H9 (cell line): ENCODE data around the gene PPM1H. TPM values are rescaled to one million over a fixed set of nuclear protein-coding genes. Genes with fewer than 3 reads are reported as not detected.

ENCODE experiments used
- DNase-seq: peaks from one replicate; pipeline ENCODE4 v3.0.0-alpha.2; 2017
- H2AFZ ChIP-seq: one replicate; pipeline ENCODE4 v1.6.1; 2013; ENCODE audit warnings: mild to moderate bottlenecking, low read length, control low read depth, moderate library complexity
- H2AK5ac ChIP-seq: 2 replicates; pipeline ENCODE4 v1.6.1; 2013; ENCODE audit warnings: low read length, control low read depth, mixed read lengths; ENCODE audit not compliant: insufficient read length
- H2BK120ac ChIP-seq: one replicate; pipeline ENCODE4 v1.6.1; 2013; ENCODE audit warnings: low read depth, mild to moderate bottlenecking, low read length, control low read depth, inconsistent platforms; ENCODE audit not compliant: poor library complexity, severe bottlenecking
- H2BK12ac ChIP-seq: 2 replicates; pipeline ENCODE4 v1.6.1; 2013; ENCODE audit warnings: low read length, control low read depth, mixed read lengths, low read depth; ENCODE audit not compliant: insufficient read length
- H2BK15ac ChIP-seq: 2 replicates; pipeline ENCODE4 v1.6.1; 2013; ENCODE audit warnings: low read depth, low read length, control low read depth
- H2BK20ac ChIP-seq: one replicate; pipeline ENCODE4 v1.6.1; 2013; ENCODE audit warnings: low read depth, mild to moderate bottlenecking, low read length, control low read depth, inconsistent platforms; ENCODE audit not compliant: poor library complexity, severe bottlenecking
- H2BK5ac ChIP-seq: 2 replicates; pipeline ENCODE4 v1.6.1; 2013; ENCODE audit warnings: low read length, control low read depth, mixed read lengths; ENCODE audit not compliant: insufficient read length
- H3K14ac ChIP-seq: 2 replicates; pipeline ENCODE4 v1.6.1; 2013; ENCODE audit warnings: low read length, control low read depth; ENCODE audit not compliant: insufficient read depth
- H3K18ac ChIP-seq: 2 replicates; pipeline ENCODE4 v1.6.1; 2013; ENCODE audit warnings: low read depth, mild to moderate bottlenecking, mixed read lengths, low read length, control low read depth; ENCODE audit not compliant: insufficient read length
- H3K23ac ChIP-seq: 2 replicates; pipeline ENCODE4 v1.6.1; 2013; ENCODE audit warnings: low read length, control low read depth, mixed read lengths, low read depth; ENCODE audit not compliant: insufficient read length
- H3K23me2 ChIP-seq: 2 replicates; pipeline ENCODE4 v1.6.1; 2013; ENCODE audit warnings: low read depth, mild to moderate bottlenecking, mixed read lengths, low read length, control low read depth; ENCODE audit not compliant: insufficient read length, poor library complexity, severe bottlenecking
- H3K27ac ChIP-seq: 2 replicates; pipeline ENCODE4 v1.5.1; 2013; ENCODE audit warnings: low read length, control low read depth, mixed read lengths, low read depth; ENCODE audit not compliant: insufficient read length
- H3K27me3 ChIP-seq: 2 replicates; pipeline ENCODE4 v1.6.1; 2013; ENCODE audit warnings: low read length, control low read depth, inconsistent platforms; ENCODE audit not compliant: insufficient read depth
- H3K4ac ChIP-seq: 2 replicates; pipeline ENCODE4 v1.6.1; 2013; ENCODE audit warnings: low read depth, mild to moderate bottlenecking, control low read depth, inconsistent platforms, low read length, moderate library complexity
- H3K4me1 ChIP-seq: 2 replicates; pipeline ENCODE4 v1.6.1; 2013; ENCODE audit warnings: low read length, control low read depth, inconsistent platforms; ENCODE audit not compliant: insufficient read depth
- H3K4me2 ChIP-seq: 2 replicates; pipeline ENCODE4 v1.6.1; 2013; ENCODE audit warnings: low read length, control low read depth, mixed read lengths; ENCODE audit not compliant: insufficient read length, insufficient read depth
- H3K56ac ChIP-seq: 2 replicates; pipeline ENCODE4 v1.6.1; 2013; ENCODE audit warnings: low read depth, mild to moderate bottlenecking, mixed read lengths, low read length, control low read depth; ENCODE audit not compliant: insufficient read length
- H3K79me1 ChIP-seq: 2 replicates; pipeline ENCODE4 v1.6.1; 2013; ENCODE audit warnings: low read depth, mild to moderate bottlenecking, moderate library complexity, low read length, control low read depth, inconsistent platforms; ENCODE audit not compliant: insufficient read depth, poor library complexity, severe bottlenecking
- H3K79me2 ChIP-seq: 2 replicates; pipeline ENCODE4 v1.6.1; 2013; ENCODE audit warnings: low read length, control low read depth, inconsistent platforms; ENCODE audit not compliant: insufficient read depth
- H3K9ac ChIP-seq: 2 replicates; pipeline ENCODE4 v1.6.1; 2013; ENCODE audit warnings: low read length, control low read depth, mixed read lengths; ENCODE audit not compliant: insufficient read length; ENCODE audit errors: extremely low read depth
- H3K9me3 ChIP-seq: one replicate; pipeline ENCODE4 v1.6.1; 2013; ENCODE audit warnings: low read depth, low read length, inconsistent platforms; ENCODE audit not compliant: control insufficient read depth
- H3T11ph ChIP-seq: one replicate; pipeline ENCODE4 v1.6.1; 2013; ENCODE audit warnings: mild to moderate bottlenecking, low read length, control low read depth, inconsistent platforms
- H4K20me1 ChIP-seq: one replicate; pipeline ENCODE4 v1.6.1; 2013; ENCODE audit not compliant: control insufficient read depth, insufficient read length, insufficient read depth
- H4K5ac ChIP-seq: 2 replicates; pipeline ENCODE4 v1.6.1; 2013; ENCODE audit warnings: low read depth, mild to moderate bottlenecking, mixed read lengths, low read length, control low read depth; ENCODE audit not compliant: insufficient read length
- H4K8ac ChIP-seq: replicated peaks from 2 replicates; pipeline ENCODE4 v1.6.1; 2013; ENCODE audit warnings: low read length, control low read depth, mixed read lengths, low read depth; ENCODE audit not compliant: insufficient read length
- H4K91ac ChIP-seq: 2 replicates; pipeline ENCODE4 v1.6.1; 2013; ENCODE audit warnings: low read depth, mild to moderate bottlenecking, moderate library complexity, mixed read lengths, low read length, control low read depth; ENCODE audit not compliant: insufficient read length
- H3K27ac Mint-ChIP-seq, 3 experiments: 2 replicates in 2 of 3; 3 replicates in 1 of 3; pipeline ENCODE4 v1.8.0; 2020 to 2021; ENCODE audit warnings: mixed read lengths in 3 of 3, mild to moderate bottlenecking in 1 of 3, moderate library complexity in 1 of 3
- H3K27me3 Mint-ChIP-seq: 2 replicates; pipeline ENCODE4 v1.8.0; 2021; ENCODE audit warnings: low read depth, mild to moderate bottlenecking, moderate library complexity, mixed read lengths
- H3K36me3 Mint-ChIP-seq, 3 experiments: 2 replicates in 2 of 3; 3 replicates in 1 of 3; pipeline ENCODE4 v1.8.0; 2020 to 2021; ENCODE audit warnings: low read depth in 3 of 3, mixed read lengths in 3 of 3; ENCODE audit not compliant: insufficient read depth in 1 of 3
- H3K4me1 Mint-ChIP-seq, 2 experiments: 2 replicates each; pipeline ENCODE4 v1.8.0; 2020; ENCODE audit warnings: mixed read lengths in 2 of 2
- H3K4me3 Mint-ChIP-seq, 2 experiments: 2 replicates in 1 of 2; 3 replicates in 1 of 2; pipeline ENCODE4 v1.8.0; 2020 to 2021; ENCODE audit warnings: mild to moderate bottlenecking in 2 of 2, mixed read lengths in 2 of 2, moderate library complexity in 1 of 2
- H3K9me3 Mint-ChIP-seq, 2 experiments: 2 replicates in 1 of 2; 3 replicates in 1 of 2; pipeline ENCODE4 v1.8.0; 2020; ENCODE audit warnings: mild to moderate bottlenecking in 2 of 2, mixed read lengths in 2 of 2, moderate library complexity in 1 of 2
- CTCF ChIP-seq: fragments of 200-600 bp; sonication (generic); conservative IDR thresholded peaks from 3 replicates; pipeline ENCODE4 v1.8.0; 2021; ENCODE audit warnings: antibody characterized with exemption, mild to moderate bottlenecking
- WGBS: extraction: QIAGEN DNeasy Blood & Tissue Kit; methylation state at CpG from one replicate; pipeline ENCODE4 v1.1.7; 2013; ENCODE audit warnings: missing lambda C conversion rate, low lambda C conversion rate, mixed read lengths; ENCODE audit not compliant: insufficient read length; ENCODE audit errors: extremely low coverage; 5-methylcytosine and 5-hydroxymethylcytosine counted together
- total RNA-seq: library from RNA; stranded (reverse); gene quantifications from 2 replicates; pipeline ENCODE4 v1.2.1, GENCODE V29; 2021

Gene PPM1H
- total RNA-seq, 1 experiment from 2014 or later: 22.1 TPM

- Histone ChIP-seq H3K4ac (no peak overlapping the region), H4K91ac (no peak overlapping the region), H3K23ac (no peak overlapping the region), H3K56ac (no peak overlapping the region), H2AK5ac (no peak overlapping the region), H3K4me1 (no peaks in the 10 kb centered on the region), H4K20me1 (no peaks in the 10 kb centered on the region), H3K27ac (peak overlapping the region; percentile 81), H2BK12ac (no peak overlapping the region), H3T11ph (no peak overlapping the region), H4K5ac (no peak overlapping the region), H3K4me2 (peak overlapping the region; percentile 92), H3K23me2 (peaks cover 15% of the 10 kb centered on the region), H3K9me3 (no peaks in the 10 kb centered on the region), H3K14ac (no peak overlapping the region), H3K27me3 (no peaks in the 10 kb centered on the region), H3K18ac (no peak overlapping the region), H2BK20ac (no peak overlapping the region), H3K79me1 (no peaks in the 10 kb centered on the region), H2BK15ac (no peak overlapping the region), H2BK120ac (no peak overlapping the region), H2BK5ac (no peak overlapping the region), H3K79me2 (peaks cover 17% of the 10 kb centered on the region; the same call in 1 of the 2 replicates), H2AFZ (no peak overlapping the region), H3K9ac (no peak overlapping the region), H4K8ac (no peak overlapping the region)
- Mint-ChIP-seq H3K9me3 (no peaks in the 10 kb centered on the region), H3K27ac (peak overlapping the region in 2 of 3 experiments; percentile 29 to 55; a peak in 2 of 7 replicates), H3K4me1 (peaks cover 43 to 46% of the 10 kb centered on the region in 2 experiments), H3K36me3 (peaks cover 0 to 8% (median 0%) of the 10 kb centered on the region in 3 experiments; a peak in 3 of 7 replicates), H3K27me3 (no peaks in the 10 kb centered on the region), H3K4me3 (peak overlapping the region; percentile 58 to 73; a peak in 3 of 5 replicates)
- no peak for DNase-seq
- WGBS: no CpG with 5 or more reads among the region's 2 CpGs
- TF ChIP-seq CTCF: no peak
These were observed 333.2 kb downstream of the PPM1H start for GRCh38 chr12:62601765-62602164.
